ENCODE data around the gene ATG4B. TPM values are rescaled to one million over a fixed set of nuclear protein-coding genes. Genes with fewer than 3 reads are reported as not detected.

The ATG4B gene
- total and polyA plus RNA-seq, 9 of the 15 experiments (the other 6 are each of a cell fraction or from before 2014, with no cell fraction given): 5.9 to 58.8 (median 35.6) TPM

- TF ChIP-seq ZBTB40 (IDR thresholded peaks at IDR 0.05): peak; percentile 67
- TF ChIP-seq ZBTB40 (CRISPR knock-in tag; IDR thresholded peaks at IDR 0.05): no peak
- no peak for TF ChIP-seq ZFP30 (CRISPR knock-in tag; IDR thresholded peaks at IDR 0.05; ENCODE audit: borderline replicate concordance)
- TF ChIP-seq ZBTB17 (CRISPR knock-in tag; IDR thresholded peaks at IDR 0.05): no peak
- TF ChIP-seq RBM17 (IDR thresholded peaks at IDR 0.05; ENCODE audit: borderline replicate concordance, low read depth, low read length): no peak
- TF ChIP-seq ZNF639 (CRISPR knock-in tag; conservative IDR thresholded peaks at IDR 0.05 in 1 of 2, IDR thresholded peaks at IDR 0.05 in 1 of 2): peak in 1 of 2 experiments; percentile 84; a peak in 2 of 4 replicates
- TF ChIP-seq MAZ (CRISPR knock-in tag; conservative IDR thresholded peaks at IDR 0.05 in 1 of 2, IDR thresholded peaks at IDR 0.05 in 1 of 2): peak; percentile 57 to 68; a peak in 2 of 4 replicates
- TF ChIP-seq EZH2 (IDR thresholded peaks at IDR 0.05; ENCODE audit: borderline replicate concordance, low read depth, low read length): no peak
- TF ChIP-seq SIRT6 (IDR thresholded peaks at IDR 0.05; ENCODE audit: low read depth, low read length): no peak
- TF ChIP-seq ZC3H4 (CRISPR knock-in tag; IDR thresholded peaks at IDR 0.05; ENCODE audit: borderline replicate concordance): peak; percentile 53; the same call in 1 of the 2 replicates
- peak; percentile 73; the same call in 1 of the 2 replicates for TF ChIP-seq EP400 (IDR thresholded peaks at IDR 0.05)
- TF ChIP-seq, protein P1, sequence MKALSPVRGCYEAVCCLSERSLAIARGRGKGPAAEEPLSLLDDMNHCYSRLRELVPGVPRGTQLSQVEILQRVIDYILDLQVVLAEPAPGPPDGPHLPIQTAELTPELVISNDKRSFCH (CRISPR knock-in tag; IDR thresholded peaks at IDR 0.05): no peak
- TF ChIP-seq, protein P1 (tag; IDR thresholded peaks at IDR 0.05): no peak
- peak; percentile 54 for TF ChIP-seq KDM5B (IDR thresholded peaks at IDR 0.05; ENCODE audit: insufficient replicate concordance, low read depth, low read length)
These were observed 49.3 kb downstream of the ATG4B start, which contains the start of gene DTYMK (continued) for GRCh38 chr2:241686650-241687425.
